Fibroblast of pulmonary artery (primary cell): ENCODE results near the gene PIEZO1.

Source experiments
- DNase-seq: peaks from one replicate; pipeline ENCODE4 v3.0.0-alpha.2; 2010; ENCODE audit warnings: low read depth
- H3K4me3 ChIP-seq: replicated peaks from 2 replicates; pipeline ENCODE4 v1.5.1; 2011; ENCODE audit warnings: low read depth, mild to moderate bottlenecking, control low read depth, low read length, moderate library complexity
- TF ChIP-seq, protein P1 (sequence below): IDR thresholded peaks from 2 replicates; pipeline ENCODE4 v1.5.1; 2011; ENCODE audit warnings: mild to moderate bottlenecking, control low read depth, low read length, inconsistent platforms; ENCODE audit errors: missing control alignments

PIEZO1 gene

DNA sequence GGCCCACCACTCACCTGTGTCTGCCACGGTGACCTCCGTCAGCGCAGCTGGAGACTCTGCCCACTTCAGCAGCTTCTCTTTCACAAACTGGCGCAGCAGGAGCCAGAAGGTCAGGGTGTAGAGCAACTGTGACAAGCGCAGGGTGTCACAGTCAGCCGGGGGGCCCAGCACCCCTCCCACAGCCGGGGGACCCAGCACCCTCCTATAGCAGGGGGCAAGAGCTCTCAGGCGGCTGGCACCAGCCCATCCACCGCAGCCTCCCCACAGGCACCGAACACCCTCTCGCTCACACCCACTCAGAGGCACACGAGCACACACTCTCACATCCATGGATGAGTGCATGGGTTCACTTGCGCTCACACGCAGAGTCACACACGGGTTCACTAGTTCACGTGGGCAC lies 49.9 kb downstream of the PIEZO1 start:
- H3K4me3 ChIP-seq = no peak overlapping the region
- TF ChIP-seq, protein P1, sequence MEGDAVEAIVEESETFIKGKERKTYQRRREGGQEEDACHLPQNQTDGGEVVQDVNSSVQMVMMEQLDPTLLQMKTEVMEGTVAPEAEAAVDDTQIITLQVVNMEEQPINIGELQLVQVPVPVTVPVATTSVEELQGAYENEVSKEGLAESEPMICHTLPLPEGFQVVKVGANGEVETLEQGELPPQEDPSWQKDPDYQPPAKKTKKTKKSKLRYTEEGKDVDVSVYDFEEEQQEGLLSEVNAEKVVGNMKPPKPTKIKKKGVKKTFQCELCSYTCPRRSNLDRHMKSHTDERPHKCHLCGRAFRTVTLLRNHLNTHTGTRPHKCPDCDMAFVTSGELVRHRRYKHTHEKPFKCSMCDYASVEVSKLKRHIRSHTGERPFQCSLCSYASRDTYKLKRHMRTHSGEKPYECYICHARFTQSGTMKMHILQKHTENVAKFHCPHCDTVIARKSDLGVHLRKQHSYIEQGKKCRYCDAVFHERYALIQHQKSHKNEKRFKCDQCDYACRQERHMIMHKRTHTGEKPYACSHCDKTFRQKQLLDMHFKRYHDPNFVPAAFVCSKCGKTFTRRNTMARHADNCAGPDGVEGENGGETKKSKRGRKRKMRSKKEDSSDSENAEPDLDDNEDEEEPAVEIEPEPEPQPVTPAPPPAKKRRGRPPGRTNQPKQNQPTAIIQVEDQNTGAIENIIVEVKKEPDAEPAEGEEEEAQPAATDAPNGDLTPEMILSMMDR = no peak
- no peak for DNase-seq

DNA sequence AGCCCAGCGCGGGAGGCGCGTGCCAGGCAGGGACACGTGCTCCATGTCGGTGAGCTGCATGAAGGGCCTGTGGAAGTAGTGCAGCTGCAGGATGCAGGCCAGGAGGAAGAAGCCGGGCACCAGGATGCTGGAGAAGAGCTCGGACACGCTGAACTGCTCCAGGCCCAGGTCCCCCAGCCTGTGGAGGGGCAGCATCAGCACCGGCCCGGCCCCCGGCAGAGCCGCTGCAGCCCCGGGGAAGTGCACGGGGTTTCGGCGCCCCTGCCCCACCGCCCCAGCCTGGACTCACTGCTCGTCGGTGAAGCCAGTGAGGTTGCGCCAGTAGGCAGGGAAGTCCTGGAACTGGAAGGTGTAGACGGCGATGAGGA lies 50.7 kb downstream of the PIEZO1 start:
- no peak overlapping the region for H3K4me3 ChIP-seq
- no peak for DNase-seq
- TF ChIP-seq, protein P1 = no peak

DNA sequence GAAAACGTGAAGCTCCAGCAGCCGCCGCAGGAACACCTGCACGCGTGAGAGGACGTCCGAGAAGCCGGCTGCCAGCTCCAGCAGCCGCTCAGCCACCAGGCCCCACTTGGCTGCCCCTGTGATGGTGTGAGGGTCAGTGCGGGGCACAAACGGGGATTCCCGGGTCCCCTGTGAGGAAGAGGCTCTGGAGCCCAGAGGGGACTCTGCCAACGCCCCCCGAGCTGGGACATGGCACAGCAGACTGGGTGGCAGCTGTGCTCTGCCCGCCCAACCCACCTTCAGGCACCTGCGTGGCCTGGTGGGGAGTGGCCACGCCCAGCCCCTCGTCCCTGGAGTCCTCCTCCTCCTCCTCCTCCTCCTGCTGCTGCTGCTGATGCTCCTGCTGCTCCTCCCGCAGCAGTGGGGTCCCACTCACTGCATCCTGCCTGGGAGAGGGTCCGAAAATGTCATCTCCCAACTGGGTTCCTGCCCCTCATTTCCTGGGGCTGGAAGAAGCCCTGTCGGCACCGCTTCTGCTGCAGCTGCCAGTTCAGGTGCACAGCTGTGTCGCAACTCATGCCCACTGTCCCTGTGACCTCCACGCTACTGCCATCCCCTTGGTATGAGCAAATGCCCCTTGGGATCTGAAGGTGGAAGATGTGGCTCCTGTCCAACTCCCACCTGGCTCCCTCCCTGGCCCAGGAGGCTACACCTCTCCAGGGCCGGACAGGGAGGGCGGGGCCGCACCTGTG lies 51.2 kb downstream of the PIEZO1 start:
- no peak for DNase-seq
- H3K4me3 ChIP-seq = no peak overlapping the region
- TF ChIP-seq, protein P1 = no peak

DNA sequence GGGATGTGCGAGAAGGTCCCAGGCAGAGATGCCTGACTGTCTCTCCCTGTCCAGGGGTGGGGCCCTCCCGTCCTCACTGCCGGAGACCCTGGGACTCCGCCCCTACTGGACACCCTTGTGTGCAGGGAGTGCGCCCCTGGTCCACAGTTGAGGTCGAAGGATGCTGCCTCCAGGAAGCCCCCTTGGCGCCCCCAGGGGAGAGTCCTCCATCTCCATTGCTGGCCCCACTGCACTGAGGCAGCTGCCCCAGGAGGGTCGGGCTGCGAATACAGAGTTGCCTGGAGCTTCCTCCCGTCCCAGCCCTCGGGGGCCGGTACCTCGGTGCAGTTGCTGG lies 52.1 kb downstream of the PIEZO1 start:
- no peak overlapping the region for H3K4me3 ChIP-seq
- TF ChIP-seq, protein P1 = no peak
- DNase-seq = no peak

- DNase-seq = no peak
- no peak overlapping the region for H3K4me3 ChIP-seq
- TF ChIP-seq, protein P1 = no peak
Observed at GRCh38 chr16:88732172-88732960, 52.7 kb downstream of the PIEZO1 start.

DNA sequence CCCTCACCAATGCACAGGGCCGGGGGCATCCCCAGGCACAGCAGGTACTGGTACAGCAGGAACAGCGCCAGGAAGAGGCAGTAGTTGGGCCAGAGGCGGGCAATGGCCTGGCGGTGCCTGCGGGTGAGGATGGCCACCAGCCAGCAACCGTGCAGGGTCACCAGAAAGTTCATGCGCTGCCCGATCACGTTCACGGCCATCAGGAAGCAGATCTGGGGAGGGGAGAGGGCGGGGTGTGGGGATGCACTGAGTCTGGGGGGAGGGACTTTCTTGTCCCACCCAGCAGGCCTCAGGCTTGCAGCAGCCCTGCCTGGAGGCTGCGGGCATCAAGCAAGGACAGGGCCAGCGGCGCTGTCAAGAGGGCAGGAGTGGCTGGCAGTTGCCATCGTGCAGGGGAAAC lies 53.3 kb downstream of the PIEZO1 start:
- DNase-seq = no peak
- TF ChIP-seq, protein P1 = no peak

More for the DNA sequence above, 53.3 kb downstream of the PIEZO1 start:
- H3K4me3 ChIP-seq = no peak overlapping the region
